EH (cell line): Measurements from ENCODE around the gene STIMATE.

Experiments
- DNase-seq: peaks from one replicate; pipeline ENCODE4 v3.0.0-alpha.2; 2015; ENCODE audit warnings: low read depth

Gene STIMATE

DNA sequence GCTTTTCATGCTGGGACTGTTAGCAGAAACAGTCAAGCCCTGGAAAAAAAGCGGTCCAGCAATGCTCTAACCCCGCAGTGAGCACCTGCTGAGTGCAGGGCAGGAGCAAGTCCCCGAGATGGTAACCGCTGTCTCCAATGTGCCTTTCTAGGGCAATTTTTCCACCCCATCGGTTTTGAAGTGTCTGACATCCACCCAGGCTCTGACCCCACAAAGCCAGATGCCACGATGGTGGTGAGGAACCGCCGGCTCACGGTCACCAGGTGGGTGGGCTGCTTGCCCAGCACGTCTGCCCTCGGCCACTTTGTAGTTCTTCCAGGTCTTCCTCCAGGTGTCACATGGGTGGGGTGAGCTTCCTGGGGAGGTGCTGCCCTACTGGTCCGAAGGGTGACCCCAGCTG lies 106.0 kb downstream of the STIMATE start:
- no peak for DNase-seq

DNA sequence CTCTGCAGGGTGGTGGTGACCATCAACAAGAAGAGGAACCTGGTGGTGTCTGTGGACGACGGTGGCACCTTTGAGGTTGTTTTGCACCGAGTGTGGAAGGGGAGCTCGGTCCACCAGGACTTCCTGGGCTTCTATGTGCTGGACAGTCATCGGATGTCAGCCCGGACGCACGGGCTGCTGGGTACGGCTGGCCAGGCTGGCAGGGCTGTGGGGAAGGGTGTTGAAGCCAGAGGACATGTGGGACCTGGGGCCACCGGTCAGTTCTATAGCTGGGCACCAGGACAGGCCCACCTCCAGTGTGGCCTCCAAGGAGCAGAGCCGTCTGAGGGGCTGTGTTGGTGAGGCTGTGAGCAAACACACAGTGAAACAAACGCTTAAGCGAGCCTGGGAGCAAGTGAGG lies 106.6 kb downstream of the STIMATE start:
- DNase-seq = no peak

DNA sequence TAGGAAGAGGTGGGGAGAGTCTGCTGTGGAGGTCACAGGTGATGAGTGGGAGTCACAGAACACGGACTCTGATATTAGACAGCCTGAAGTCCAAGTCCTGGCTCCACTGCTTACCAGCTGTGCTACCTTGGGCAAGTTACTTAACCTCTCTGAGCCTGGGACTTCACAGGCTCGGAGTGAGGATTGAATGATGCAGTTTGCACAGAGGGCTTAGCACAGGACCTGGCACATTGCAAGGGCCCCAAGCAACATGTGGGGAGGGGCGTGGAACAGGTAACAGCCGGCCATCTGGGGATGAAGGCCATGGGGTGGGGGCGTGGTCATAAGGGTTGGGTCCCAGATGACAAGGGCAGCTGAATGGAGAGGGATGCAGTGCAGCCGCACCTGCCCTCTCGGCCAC lies 107.0 kb downstream of the STIMATE start:
- no peak for DNase-seq

DNA sequence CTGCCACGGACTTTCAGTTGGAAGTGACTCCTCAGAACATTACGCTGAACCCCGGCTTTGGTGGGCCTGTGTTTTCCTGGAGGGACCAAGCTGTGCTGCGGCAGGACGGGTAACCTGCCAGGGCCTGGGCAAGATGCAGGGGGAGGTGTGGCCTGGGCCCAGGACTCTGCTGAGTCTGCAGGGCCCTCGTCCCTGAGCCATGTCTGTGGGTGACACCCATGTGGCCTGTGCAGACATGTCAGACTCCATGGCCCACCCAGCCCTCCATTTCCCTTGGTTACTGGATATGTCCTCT lies 107.7 kb downstream of the STIMATE start:
- no peak for DNase-seq

DNA sequence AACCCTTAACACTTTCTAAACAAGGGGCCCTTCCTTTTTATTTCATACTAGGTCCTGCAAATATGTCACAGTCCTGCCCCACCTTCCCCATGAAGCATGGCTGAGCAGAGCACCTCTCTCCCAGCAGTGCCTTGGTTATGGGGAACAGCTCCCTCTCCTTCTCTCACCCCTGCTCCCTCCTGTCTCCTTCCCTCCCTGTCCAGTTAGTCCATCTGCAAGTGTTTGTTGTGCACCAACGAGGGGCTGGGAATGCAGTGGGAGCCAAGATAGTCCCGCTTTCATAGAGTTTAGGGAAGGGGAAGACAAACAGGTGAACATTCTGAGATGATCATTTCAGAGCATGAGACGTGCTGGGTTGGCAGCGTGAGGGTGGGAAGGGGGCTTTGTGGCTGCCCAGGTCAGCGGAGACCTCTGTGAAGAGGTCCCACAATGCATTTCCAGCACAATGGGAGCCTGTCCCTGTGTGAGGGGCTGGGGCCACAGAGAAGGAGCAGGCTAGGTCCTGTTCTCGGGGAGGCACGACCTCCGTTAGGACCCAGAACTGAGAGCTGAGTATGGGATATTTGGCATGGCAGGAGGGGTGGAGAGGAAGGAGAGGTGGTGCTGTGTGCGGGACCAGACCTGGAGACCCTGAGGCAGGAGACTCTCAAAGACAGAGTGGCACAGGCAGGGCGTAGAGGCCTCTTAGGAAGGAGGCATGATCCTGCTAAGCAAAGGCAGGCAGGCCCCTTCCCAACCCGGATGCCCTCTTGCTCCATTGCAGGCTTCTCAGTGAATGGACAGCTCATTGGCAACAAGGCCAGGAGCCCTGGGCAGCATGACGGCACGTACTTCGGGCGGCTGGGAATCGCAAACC lies 108.2 kb downstream of the STIMATE start:
- no peak for DNase-seq

DNA sequence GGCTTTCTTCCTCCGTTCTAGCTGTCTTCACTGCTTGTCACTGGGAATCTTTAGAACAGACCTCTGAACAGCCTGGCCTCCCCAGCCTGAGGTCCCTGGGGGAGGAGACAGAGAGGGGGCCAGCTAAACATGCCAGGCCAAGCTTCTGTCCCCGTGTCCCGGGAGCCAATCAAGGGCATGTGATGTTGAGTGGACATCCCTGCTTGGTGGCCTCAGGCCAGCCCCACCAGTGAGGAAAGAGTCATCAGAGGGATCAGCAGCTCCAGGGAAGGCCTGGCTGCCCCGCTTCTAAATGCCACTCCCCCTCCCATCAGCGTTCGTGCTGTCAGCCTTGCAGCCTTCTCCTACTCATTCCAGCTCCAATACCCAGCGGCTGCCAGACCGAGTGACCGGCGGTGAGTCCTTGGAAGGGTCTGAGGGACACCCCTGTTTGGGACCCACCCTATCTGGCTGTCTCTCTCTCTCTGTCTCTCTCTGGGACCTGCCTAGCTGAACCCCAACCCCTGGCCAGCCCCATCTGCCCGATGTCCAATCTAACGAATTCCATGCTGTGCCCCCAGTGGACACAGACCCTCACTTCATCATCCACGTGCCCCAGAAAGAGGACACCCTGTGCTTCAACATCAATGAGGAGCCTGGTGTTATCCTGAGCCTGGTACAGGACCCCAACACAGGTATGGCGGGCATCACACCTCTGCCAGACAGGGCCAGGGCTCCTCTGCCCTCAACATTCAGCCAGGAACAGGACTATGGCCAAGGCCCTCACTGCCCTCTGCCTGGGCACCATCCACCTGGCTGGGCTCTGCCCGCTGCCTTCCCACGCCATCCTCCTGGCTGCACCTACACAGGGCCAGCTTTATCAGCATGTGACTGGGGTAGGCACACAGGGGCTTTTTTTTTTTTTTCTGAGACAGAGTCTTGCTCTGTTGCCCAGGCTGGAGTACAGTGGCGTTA lies 109.4 kb downstream of the STIMATE start:
- DNase-seq = peak; percentile 41

DNA sequence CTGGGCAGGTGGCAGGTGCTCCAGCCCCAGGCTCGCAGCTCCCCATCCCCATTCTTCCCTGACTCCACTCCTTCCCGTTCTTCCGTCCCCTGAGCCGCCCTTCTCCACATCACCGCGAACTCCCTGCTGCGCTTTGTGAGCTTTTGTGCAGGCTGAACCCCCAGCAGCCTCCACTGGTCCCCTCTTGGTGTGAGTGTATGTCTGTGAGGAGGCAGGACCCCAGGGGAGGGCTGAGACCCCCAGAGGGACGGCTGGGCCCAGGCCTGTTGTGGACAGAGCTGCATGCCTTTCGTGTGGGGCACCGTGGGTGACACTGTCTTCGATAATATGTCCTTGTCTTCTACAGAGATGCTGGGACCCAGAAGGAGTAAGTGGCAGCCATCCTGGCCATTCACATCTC lies 110.1 kb downstream of the STIMATE start:
- no peak for DNase-seq
